ENCODE results near the gene IFNA21. TPM values are rescaled to one million over a fixed set of nuclear protein-coding genes. Genes with fewer than 3 reads are reported as not detected.
"Not testable (repeated sequence)": the region's sequence is repeated elsewhere in the genome, so short reads cannot be mapped to it uniquely, and the experiment has no call there.

Gene IFNA21
- total RNA-seq: not detected

DNA sequence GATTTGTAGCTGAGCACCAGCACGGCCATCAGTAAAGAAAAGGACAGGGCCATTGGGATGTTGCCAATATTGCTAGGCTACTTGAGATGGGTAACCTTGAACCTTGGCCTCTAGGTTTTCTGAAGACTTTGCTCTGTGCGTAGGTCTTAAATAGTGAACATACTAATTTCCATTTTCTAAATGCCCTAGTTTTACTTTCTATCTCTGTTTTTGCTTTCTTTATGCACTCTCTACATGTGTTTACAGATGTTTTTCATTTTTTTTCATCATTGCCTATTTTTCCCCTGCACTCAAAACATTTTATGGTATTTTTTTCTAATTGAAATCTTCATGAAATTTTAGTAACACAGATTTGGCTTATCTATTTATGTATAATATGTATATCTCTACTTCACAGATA lies at the start of gene IFNA21:
IFNA21 (minus strand) TSS at position 101 of the 400 bp plus-strand sequence; CDS start at position 53, 48 bp downstream.
- DNase-seq (ENCODE audit: low spot score); ATAC-seq; intact Hi-C loops (cut with DNase I): not testable (repeated sequence)

- DNase-seq (ENCODE audit: low spot score); ATAC-seq; intact Hi-C loops (cut with DNase I): not testable (repeated sequence)
Measured at GRCh38 chr9:21213411-21214326, 47.2 kb upstream of the IFNA21 start.

GRCh38 chr9:21212160-21212559 lies 45.7 kb upstream of the IFNA21 start:
- intact Hi-C loops (cut with DNase I); ATAC-seq; DNase-seq (ENCODE audit: low spot score): not testable (repeated sequence)

DNA sequence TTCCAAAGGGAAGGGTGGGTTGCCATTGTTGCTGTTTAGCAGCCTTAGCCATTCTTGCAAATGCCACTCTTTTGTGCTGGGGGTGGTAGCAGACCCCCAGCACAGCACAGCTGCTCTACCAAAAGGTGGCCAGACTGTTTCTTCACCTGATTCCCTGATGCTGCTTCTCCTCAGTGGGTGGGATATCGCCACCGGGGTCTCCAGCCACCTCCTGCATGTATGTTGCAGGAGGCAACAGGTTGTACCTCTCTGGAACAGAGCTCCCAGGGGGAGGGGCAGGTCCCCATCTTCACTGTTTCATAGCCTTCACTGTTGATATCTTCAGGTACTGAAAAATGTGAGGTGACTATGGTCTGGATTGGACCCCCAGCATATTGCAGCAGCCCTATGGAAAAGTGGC lies 44.3 kb upstream of the IFNA21 start:
- ATAC-seq; DNase-seq (ENCODE audit: low spot score); intact Hi-C loops (cut with DNase I): not testable (repeated sequence)

DNA sequence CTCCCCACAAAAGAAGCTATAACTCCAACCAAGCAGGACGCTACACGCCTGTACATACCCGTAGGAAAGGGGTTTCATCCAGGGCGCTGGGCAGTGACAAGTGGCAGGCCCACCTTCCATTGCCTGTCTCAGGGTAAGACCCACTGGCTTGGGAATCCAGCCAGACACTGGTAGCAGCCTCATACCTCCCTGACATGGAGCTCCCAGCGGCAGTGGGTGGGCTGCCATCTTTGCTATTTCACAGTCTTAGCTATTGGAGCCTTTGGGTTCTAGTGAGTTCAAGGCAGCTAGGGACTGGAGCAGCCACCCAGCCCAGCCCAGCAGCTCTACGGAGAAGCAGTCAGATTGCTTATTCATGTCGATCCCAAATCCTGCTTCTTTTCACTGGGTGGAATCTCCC lies 43.9 kb upstream of the IFNA21 start:
- DNase-seq (ENCODE audit: low spot score) (no peak), ATAC-seq (no peak)
- intact Hi-C loops (cut with DNase I): no loop called here

- intact Hi-C loops (cut with DNase I); DNase-seq (ENCODE audit: low spot score): not testable (repeated sequence)
Measured at GRCh38 chr9:21207043-21207442, 40.6 kb upstream of the IFNA21 start, which contains the start of gene IFNA10. Gene IFNA10, minus strand, starts transcription at chr9:21207143. Its CDS starts 46 bp downstream, at chr9:21207097.

GRCh38 chr9:21205204-21205603 lies 38.7 kb upstream of the IFNA21 start:
- no peak for DNase-seq (ENCODE audit: low spot score)
- intact Hi-C loops (cut with DNase I): no loop called here
- ATAC-seq: no peak

More at GRCh38 chr9:21207043-21207442, 40.6 kb upstream of the IFNA21 start, which contains the start of gene IFNA10:
- not testable (repeated sequence) for ATAC-seq

DNA sequence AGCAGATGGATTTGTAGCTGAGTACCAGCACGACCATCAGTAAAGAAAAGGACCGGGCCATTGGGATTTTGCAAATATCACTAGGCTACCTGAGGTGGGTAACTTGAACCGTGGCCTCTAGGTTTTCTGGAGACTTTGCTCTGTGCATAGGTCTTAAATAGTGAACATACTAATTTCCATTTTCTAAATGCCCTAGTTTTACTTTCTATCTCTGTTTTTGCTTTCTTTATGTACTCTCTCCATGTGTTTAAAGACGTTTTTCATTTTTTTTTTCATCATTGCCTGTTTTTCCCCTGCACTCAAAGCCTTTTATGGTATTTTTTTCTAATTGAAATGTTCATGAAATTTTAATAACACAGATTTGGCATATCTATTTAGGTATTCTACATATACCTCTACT lies 35.6 kb upstream of the IFNA21 start, which contains the start of gene IFNA7:
IFNA7 (minus strand) TSS at position 101 of the 400 bp plus-strand sequence; CDS start at position 61, 40 bp downstream.
- ATAC-seq; intact Hi-C loops (cut with DNase I); DNase-seq (ENCODE audit: low spot score): not testable (repeated sequence)

- DNase-seq (ENCODE audit: low spot score); intact Hi-C loops (cut with DNase I): not testable (repeated sequence)
- peak; percentile 70 for ATAC-seq
Measured at GRCh38 chr9:21194867-21195776, 28.7 kb upstream of the IFNA21 start.

DNA sequence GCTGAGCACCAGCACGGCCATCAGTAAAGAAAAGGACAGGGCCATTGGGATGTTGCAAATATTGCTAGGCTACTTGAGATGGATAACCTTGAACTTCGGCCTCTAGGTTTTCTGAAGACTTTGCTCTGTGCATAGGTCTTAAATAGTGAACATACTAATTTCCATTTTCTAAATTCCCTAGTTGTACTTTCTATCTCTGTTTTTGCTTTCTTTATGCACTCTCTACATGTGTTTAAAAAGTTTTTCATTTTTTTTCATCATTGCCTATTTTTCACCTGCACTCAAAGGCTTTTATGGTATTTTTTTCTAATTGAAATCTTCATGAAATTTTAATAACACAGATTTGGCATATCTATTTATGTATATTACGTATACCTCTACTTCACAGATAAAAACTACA lies 21.0 kb upstream of the IFNA21 start, which contains the start of gene IFNA4:
IFNA4 (minus strand) TSS at position 101 of the 400 bp plus-strand sequence; CDS start at position 45, 56 bp downstream.
- intact Hi-C loops (cut with DNase I); ATAC-seq; DNase-seq (ENCODE audit: low spot score): not testable (repeated sequence)

- intact Hi-C loops (cut with DNase I); DNase-seq (ENCODE audit: low spot score): not testable (repeated sequence)
- ATAC-seq: peak; percentile 65
Measured at GRCh38 chr9:21182810-21183736, 16.6 kb upstream of the IFNA21 start.

DNA sequence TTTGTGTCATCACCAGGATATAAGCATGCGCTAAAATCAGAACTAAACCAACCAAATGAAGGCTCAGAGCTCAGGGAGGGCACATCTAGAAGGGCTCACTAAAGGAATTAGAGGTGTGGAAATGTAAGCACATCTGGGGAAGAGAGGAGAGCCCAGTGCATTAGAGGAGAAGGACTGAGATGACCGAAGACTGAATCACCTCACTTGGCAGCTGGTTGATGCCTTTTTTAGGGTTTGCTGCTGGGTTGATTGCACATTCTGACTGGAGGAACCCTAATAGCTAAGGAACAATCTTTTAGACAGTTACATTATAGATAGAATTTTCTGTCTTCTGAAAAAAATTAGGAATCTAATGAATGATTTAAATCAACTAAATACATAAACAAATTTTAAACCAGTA lies 8.2 kb upstream of the IFNA21 start:
- intact Hi-C loops (cut with DNase I): no loop called here
- no peak for ATAC-seq
- DNase-seq (ENCODE audit: low spot score): no peak

DNA sequence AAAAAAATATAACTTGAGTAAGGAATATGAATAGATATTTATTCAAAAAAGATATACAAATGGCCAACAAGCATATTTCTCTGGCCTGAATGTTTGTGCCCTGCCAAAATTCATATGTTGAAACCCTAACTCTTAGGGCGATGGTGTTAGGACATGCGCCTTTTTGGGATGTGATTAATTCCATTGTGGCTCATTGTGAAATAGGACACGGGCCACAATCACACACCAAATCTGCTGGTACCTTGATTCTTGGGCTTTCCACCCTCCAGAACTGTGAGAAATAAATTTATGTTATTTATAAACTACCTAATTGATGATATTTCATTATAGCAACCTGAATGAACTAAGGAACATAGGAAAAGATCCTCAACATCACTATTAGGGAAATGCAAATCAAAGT lies 5.7 kb upstream of the IFNA21 start:
- intact Hi-C loops (cut with DNase I): no loop called here
- DNase-seq (ENCODE audit: low spot score) (no peak), ATAC-seq (no peak)

- DNase-seq (ENCODE audit: low spot score) (no peak), ATAC-seq (no peak)
- intact Hi-C loops (cut with DNase I): no loop called here
Measured at GRCh38 chr9:21171351-21171750, 4.9 kb upstream of the IFNA21 start.

DNA sequence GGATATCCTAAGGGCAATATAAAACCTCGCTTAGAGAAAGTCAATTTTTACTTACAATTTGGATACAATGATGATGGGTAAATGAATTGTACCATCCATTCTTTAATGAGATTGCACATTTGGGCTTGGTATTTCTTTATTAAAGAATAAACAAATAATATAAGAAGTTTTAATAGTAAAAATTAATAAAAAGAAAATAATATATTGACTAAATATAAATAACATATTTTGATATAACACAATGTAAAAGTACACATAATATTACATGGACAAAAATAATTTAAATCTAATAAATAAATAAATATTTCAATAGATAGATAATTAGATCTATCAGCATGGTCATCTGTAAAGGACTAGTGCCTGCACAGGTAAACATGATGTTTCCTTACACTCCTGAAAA lies 944 bp downstream of the IFNA21 start:
- DNase-seq (ENCODE audit: low spot score) (no peak), ATAC-seq (no peak)
- intact Hi-C loops (cut with DNase I): no loop called here

DNA sequence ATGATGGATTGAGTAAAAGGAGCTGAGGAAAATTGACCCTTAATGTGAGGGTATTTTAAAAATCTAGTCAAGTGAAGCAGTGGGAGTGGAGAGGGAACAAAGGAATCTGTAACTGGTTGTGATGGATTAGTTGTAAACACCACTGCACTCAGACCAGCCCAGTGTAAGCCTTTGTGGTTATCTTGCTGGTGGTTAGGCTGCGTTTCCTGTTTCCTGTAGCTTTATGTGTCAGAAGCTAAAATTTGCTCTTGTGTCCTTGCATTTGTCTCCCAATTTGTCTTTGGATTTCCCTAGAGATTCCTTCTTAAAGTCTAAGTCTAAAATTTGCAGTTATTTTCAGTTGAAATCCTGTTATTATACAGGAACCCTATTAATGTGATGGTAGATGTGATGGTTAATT lies 6.3 kb downstream of the IFNA21 start:
- ATAC-seq (no peak), DNase-seq (ENCODE audit: low spot score) (no peak)
- intact Hi-C loops (cut with DNase I): no loop called here

DNA sequence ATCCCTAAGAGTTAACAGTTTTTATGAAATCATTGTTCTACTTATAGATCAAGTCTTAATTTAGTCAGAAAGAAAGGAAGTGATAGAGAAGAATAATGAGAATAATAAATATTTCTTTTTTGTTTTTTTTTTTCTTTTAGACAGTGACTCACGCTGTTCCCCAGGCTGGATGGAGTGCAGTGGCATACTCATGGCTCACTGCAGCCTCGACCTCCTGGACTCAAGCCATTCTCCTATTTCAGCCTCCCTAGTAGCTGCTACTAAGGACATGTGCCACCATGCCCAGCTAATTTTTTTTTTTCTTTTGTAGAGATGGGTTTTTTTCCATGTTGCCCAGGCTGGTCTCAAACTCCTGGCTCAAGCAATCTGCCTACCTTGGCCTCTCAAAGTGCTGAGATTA lies 11.0 kb downstream of the IFNA21 start:
- intact Hi-C loops (cut with DNase I): no loop called here
- ATAC-seq: no peak
- DNase-seq (ENCODE audit: low spot score): no peak

- ATAC-seq (peak; percentile 84), DNase-seq (ENCODE audit: low spot score) (no peak)
- intact Hi-C loops (cut with DNase I): no loop called here
Measured at GRCh38 chr9:21154018-21154608, 12.3 kb downstream of the IFNA21 start.

All from sciatic nerve (tissue), 2 donors.